GM23338 (cell line): ENCODE measurements around the gene TMEM33. TPM values are rescaled to one million over a fixed set of nuclear protein-coding genes. Genes with fewer than 3 reads are reported as not detected.
A peak's percentile ranks its signal among the peaks of the same experiment; 100 is the strongest.

ENCODE experiments used
- ATAC-seq: fragments of 200-7000 bp; cut with Tn5 transposase; 3 replicates; pipeline ENCODE4 v1.9.1; 2020
- DNase-seq: peaks from one replicate; pipeline ENCODE4 v3.0.0-alpha.2; 2015; ENCODE audit warnings: low spot score
- H2AFZ ChIP-seq: fragments of 200-600 bp; sonication (generic); 2 replicates; pipeline ENCODE4 v1.8.0; 2016; ENCODE audit warnings: antibody characterized with exemption, mild to moderate bottlenecking, moderate library complexity
- H3F3A ChIP-seq: fragments of 200-600 bp; sonication (generic); replicated peaks from 2 replicates; pipeline ENCODE4 v1.8.0; 2017; ENCODE audit warnings: antibody characterized with exemption, mixed run types, low read depth
- H3K27ac ChIP-seq: fragments of 200-600 bp; sonication (generic); 2 replicates; pipeline ENCODE4 v1.6.1; 2016; ENCODE audit warnings: low read depth
- H3K27me3 ChIP-seq: fragments of 200-600 bp; sonication (generic); 2 replicates; pipeline ENCODE4 v1.8.0; 2016; ENCODE audit warnings: mild to moderate bottlenecking, mixed run types, moderate library complexity; ENCODE audit not compliant: insufficient read depth
- H3K36me3 ChIP-seq: fragments of 200-600 bp; sonication (generic); 2 replicates; pipeline ENCODE4 v1.8.0; 2016; ENCODE audit warnings: mild to moderate bottlenecking; ENCODE audit not compliant: insufficient read depth
- H3K4me1 ChIP-seq: fragments of 200-600 bp; sonication (generic); 2 replicates; pipeline ENCODE4 v1.8.0; 2016; ENCODE audit warnings: mild to moderate bottlenecking, moderate library complexity; ENCODE audit not compliant: insufficient read depth
- H3K4me2 ChIP-seq: fragments of 200-600 bp; sonication (generic); 2 replicates; pipeline ENCODE4 v1.7.1; 2017; ENCODE audit warnings: mixed run types
- H3K4me3 ChIP-seq: fragments of 200-600 bp; sonication (generic); 2 replicates; pipeline ENCODE4 v1.6.1; 2016; ENCODE audit warnings: mixed run types
- H3K79me2 ChIP-seq: fragments of 200-600 bp; sonication (generic); replicated peaks from 2 replicates; pipeline ENCODE4 v1.8.0; 2017; ENCODE audit warnings: mild to moderate bottlenecking; ENCODE audit not compliant: insufficient read depth
- H3K9me2 ChIP-seq: fragments of 200-600 bp; sonication (generic); 2 replicates; pipeline ENCODE4 v1.8.0; 2017; ENCODE audit not compliant: insufficient read depth
- H4K20me1 ChIP-seq: fragments of 200-600 bp; sonication (generic); replicated peaks from 2 replicates; pipeline ENCODE4 v1.8.0; 2017; ENCODE audit warnings: mild to moderate bottlenecking; ENCODE audit not compliant: insufficient read depth
- H3K27ac Mint-ChIP-seq: 2 replicates; pipeline ENCODE4 v1.8.0; 2020; ENCODE audit warnings: inconsistent platforms, mild to moderate bottlenecking, moderate library complexity, mixed read lengths
- H3K27me3 Mint-ChIP-seq: 3 replicates; pipeline ENCODE4 v1.8.0; 2022; ENCODE audit warnings: low read depth, mild to moderate bottlenecking, moderate library complexity, mixed read lengths, inconsistent platforms; ENCODE audit not compliant: insufficient read depth, poor library complexity
- H3K36me3 Mint-ChIP-seq: 3 replicates; pipeline ENCODE4 v1.8.0; 2021; ENCODE audit warnings: low read depth, mild to moderate bottlenecking, inconsistent platforms, moderate library complexity, mixed read lengths
- H3K4me1 Mint-ChIP-seq: 3 replicates; pipeline ENCODE4 v1.8.0; 2020; ENCODE audit warnings: mild to moderate bottlenecking, inconsistent platforms, mixed read lengths
- H3K4me3 Mint-ChIP-seq: 3 replicates; pipeline ENCODE4 v1.8.0; 2021; ENCODE audit warnings: moderate library complexity, mild to moderate bottlenecking, inconsistent platforms, mixed read lengths
- H3K9me3 Mint-ChIP-seq: 3 replicates; pipeline ENCODE4 v1.8.0; 2020; ENCODE audit warnings: moderate library complexity, mild to moderate bottlenecking, inconsistent platforms, mixed read lengths
- JUNB ChIP-seq: IDR thresholded peaks from one replicate; pipeline ENCODE4 v1.6.1; 2016; ENCODE audit warnings: antibody characterized with exemption; ENCODE audit not compliant: unreplicated experiment
- POLR2AphosphoS5 ChIP-seq: IDR thresholded peaks from 2 replicates; pipeline ENCODE4 v1.6.1; 2016; ENCODE audit warnings: antibody characterized with exemption, low read depth
- STAT1 ChIP-seq: IDR thresholded peaks from one replicate; pipeline ENCODE4 v1.6.1; 2016; ENCODE audit warnings: antibody characterized with exemption; ENCODE audit not compliant: unreplicated experiment
- polyA plus RNA-seq: library from polyadenylated mRNA; unstranded; fragments of >200 nt; fragmentation: Nextera tagmentation; extraction: Ambion mirVana; gene quantifications from 2 replicates; pipeline ENCODE4 v1.2.1, GENCODE V29; 2016
- total RNA-seq: library from RNA; depleted of rRNA; stranded (reverse); fragments of >200 nt; shearing (Covaris generic); gene quantifications from 2 replicates; pipeline ENCODE4 v1.2.3, GENCODE V29; 2014
- TF ChIP-seq, protein P1 (sequence below), 2 experiments: fragments of 200-600 bp in 1 of 2; sonication (generic) in 1 of 2; conservative IDR thresholded peaks; 2 replicates each; pipeline versions ENCODE4 v1.5.1 to v1.6.1; 2016 to 2017; ENCODE audit warnings: antibody characterized with exemption in 2 of 2, low read depth in 2 of 2, mild to moderate bottlenecking in 2 of 2, moderate library complexity in 1 of 2
- TF ChIP-seq, protein P2 (sequence below): fragments of 250-450 bp; sonication (Bioruptor Pico); IDR thresholded peaks from 2 replicates; pipeline ENCODE4 v1.5.0; 2020; ENCODE audit warnings: mild to moderate bottlenecking, moderate library complexity

The TMEM33 gene
- total and polyA plus RNA-seq, 2 experiments from 2014 or later, result 46.2 to 117 TPM

DNA sequence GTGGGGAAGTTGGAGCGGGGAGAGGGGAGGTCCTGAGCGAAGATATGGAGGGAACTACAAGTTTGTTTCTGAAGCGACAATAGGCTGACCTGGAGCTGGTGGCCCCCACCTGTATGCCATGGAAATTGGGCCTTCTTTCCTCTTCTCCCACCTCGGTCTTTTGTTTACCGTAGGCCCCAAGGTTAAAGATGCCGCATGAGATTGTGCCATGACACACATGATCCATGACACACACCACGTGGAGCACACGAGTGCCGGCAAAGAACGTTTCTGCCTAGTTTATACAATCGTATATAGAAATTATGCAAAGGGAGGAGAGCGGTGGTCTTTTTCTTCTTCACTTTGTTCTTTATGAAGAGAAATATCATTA lies 408 bp downstream of the TMEM33 start:
- H3K9me3 Mint-ChIP-seq, result no peaks in the 10 kb centered on the region
- TF ChIP-seq, protein P1, sequence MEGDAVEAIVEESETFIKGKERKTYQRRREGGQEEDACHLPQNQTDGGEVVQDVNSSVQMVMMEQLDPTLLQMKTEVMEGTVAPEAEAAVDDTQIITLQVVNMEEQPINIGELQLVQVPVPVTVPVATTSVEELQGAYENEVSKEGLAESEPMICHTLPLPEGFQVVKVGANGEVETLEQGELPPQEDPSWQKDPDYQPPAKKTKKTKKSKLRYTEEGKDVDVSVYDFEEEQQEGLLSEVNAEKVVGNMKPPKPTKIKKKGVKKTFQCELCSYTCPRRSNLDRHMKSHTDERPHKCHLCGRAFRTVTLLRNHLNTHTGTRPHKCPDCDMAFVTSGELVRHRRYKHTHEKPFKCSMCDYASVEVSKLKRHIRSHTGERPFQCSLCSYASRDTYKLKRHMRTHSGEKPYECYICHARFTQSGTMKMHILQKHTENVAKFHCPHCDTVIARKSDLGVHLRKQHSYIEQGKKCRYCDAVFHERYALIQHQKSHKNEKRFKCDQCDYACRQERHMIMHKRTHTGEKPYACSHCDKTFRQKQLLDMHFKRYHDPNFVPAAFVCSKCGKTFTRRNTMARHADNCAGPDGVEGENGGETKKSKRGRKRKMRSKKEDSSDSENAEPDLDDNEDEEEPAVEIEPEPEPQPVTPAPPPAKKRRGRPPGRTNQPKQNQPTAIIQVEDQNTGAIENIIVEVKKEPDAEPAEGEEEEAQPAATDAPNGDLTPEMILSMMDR (conservative IDR thresholded peaks at IDR 0.05; ENCODE audit: low read depth in 2 of 2), result no peak
- no peak for TF ChIP-seq STAT1
- TF ChIP-seq, protein P2, sequence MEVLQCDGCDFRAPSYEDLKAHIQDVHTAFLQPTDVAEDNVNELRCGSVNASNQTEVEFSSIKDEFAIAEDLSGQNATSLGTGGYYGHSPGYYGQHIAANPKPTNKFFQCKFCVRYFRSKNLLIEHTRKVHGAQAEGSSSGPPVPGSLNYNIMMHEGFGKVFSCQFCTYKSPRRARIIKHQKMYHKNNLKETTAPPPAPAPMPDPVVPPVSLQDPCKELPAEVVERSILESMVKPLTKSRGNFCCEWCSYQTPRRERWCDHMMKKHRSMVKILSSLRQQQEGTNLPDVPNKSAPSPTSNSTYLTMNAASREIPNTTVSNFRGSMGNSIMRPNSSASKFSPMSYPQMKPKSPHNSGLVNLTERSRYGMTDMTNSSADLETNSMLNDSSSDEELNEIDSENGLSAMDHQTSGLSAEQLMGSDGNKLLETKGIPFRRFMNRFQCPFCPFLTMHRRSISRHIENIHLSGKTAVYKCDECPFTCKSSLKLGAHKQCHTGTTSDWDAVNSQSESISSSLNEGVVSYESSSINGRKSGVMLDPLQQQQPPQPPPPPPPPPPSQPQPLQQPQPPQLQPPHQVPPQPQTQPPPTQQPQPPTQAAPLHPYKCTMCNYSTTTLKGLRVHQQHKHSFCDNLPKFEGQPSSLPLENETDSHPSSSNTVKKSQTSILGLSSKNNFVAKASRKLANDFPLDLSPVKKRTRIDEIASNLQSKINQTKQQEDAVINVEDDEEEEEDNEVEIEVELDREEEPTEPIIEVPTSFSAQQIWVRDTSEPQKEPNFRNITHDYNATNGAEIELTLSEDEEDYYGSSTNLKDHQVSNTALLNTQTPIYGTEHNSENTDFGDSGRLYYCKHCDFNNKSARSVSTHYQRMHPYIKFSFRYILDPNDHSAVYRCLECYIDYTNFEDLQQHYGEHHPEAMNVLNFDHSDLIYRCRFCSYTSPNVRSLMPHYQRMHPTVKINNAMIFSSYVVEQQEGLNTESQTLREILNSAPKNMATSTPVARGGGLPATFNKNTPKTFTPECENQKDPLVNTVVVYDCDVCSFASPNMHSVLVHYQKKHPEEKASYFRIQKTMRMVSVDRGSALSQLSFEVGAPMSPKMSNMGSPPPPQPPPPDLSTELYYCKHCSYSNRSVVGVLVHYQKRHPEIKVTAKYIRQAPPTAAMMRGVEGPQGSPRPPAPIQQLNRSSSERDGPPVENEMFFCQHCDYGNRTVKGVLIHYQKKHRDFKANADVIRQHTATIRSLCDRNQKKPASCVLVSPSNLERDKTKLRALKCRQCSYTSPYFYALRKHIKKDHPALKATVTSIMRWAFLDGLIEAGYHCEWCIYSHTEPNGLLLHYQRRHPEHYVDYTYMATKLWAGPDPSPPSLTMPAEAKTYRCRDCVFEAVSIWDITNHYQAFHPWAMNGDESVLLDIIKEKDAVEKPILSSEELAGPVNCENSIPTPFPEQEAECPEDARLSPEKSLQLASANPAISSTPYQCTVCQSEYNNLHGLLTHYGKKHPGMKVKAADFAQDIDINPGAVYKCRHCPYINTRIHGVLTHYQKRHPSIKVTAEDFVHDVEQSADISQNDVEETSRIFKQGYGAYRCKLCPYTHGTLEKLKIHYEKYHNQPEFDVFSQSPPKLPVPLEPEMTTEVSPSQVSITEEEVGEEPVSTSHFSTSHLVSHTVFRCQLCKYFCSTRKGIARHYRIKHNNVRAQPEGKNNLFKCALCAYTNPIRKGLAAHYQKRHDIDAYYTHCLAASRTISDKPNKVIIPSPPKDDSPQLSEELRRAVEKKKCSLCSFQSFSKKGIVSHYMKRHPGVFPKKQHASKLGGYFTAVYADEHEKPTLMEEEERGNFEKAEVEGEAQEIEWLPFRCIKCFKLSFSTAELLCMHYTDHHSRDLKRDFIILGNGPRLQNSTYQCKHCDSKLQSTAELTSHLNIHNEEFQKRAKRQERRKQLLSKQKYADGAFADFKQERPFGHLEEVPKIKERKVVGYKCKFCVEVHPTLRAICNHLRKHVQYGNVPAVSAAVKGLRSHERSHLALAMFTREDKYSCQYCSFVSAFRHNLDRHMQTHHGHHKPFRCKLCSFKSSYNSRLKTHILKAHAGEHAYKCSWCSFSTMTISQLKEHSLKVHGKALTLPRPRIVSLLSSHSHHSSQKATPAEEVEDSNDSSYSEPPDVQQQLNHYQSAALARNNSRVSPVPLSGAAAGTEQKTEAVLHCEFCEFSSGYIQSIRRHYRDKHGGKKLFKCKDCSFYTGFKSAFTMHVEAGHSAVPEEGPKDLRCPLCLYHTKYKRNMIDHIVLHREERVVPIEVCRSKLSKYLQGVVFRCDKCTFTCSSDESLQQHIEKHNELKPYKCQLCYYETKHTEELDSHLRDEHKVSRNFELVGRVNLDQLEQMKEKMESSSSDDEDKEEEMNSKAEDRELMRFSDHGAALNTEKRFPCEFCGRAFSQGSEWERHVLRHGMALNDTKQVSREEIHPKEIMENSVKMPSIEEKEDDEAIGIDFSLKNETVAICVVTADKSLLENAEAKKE (CRISPR knock-in tag), result no peak
- TF ChIP-seq JUNB, result no peak
- no peak for TF ChIP-seq POLR2AphosphoS5
- H3K4me3 Mint-ChIP-seq, result peak overlapping the region; percentile 98
- Histone ChIP-seq H3K79me2 (peaks cover 52% of the 10 kb centered on the region), H3K4me1 (peaks cover 14% of the 10 kb centered on the region), H4K20me1 (0 out of 2 replicates have a peak, but pooled peaks cover 5% of the 10 kb centered on the region), H3K4me2 (peak overlapping the region; percentile 95), H3K9me2 (no peaks in the 10 kb centered on the region), H3K27ac (peak overlapping the region; percentile 91), H2AFZ (peak overlapping the region; percentile 95; the same call in 1 of the 2 replicates), H3K36me3 (peaks cover 9% of the 10 kb centered on the region; the same call in 1 of the 2 replicates), H3F3A (no peaks in the 10 kb centered on the region), H3K4me3 (peak overlapping the region; percentile 92), H3K27me3 (no peaks in the 10 kb centered on the region)
- peak overlapping the region; percentile 97 for H3K27ac Mint-ChIP-seq
- peaks cover 35% of the 10 kb centered on the region for H3K36me3 Mint-ChIP-seq
- H3K27me3 Mint-ChIP-seq, result peaks cover 6% of the 10 kb centered on the region
- peak; percentile 18; the same call in 1 of the 3 replicates for ATAC-seq
- DNase-seq, result no peak
- H3K4me1 Mint-ChIP-seq, result peaks cover 19% of the 10 kb centered on the region; the same call in 2 of the 3 replicates
